Gastrocnemius medialis (tissue), 4 donors: ENCODE measurements around the gene CSRP2. TPM values are rescaled to one million over a fixed set of nuclear protein-coding genes. Genes with fewer than 3 reads are reported as not detected.

Source experiments
- ATAC-seq, 2 donors: fragments of 150-250 bp; one replicate each; pipeline ENCODE4 v1.9.1; 2016
- DNase-seq, 2 donors: peaks; one replicate each; pipeline ENCODE4 v3.0.0-alpha.2; 2019
- H3K27ac ChIP-seq, 4 donors: fragments of 200-600 bp; sonication (generic); 1 replicate in 1 of 4; 2 replicates in 3 of 4; pipeline ENCODE4 v1.5.1; 2016 to 2018; ENCODE audit warnings: mild to moderate bottlenecking in 2 of 4, moderate library complexity in 1 of 4
- H3K27me3 ChIP-seq, 3 donors: fragments of 200-600 bp; sonication (generic) in 2 of 3; 1 replicate in 1 of 3; 2 replicates in 2 of 3; pipeline versions ENCODE4 v1.5.1 to v1.6.0; 2016 to 2019; ENCODE audit warnings: mild to moderate bottlenecking in 1 of 3, moderate library complexity in 1 of 3
- H3K36me3 ChIP-seq, 2 donors: fragments of 200-600 bp; sonication (generic) in 1 of 2; one replicate each; pipeline ENCODE4 v1.5.1; 2017 to 2018
- H3K4me1 ChIP-seq, 2 donors: fragments of 200-600 bp; sonication (generic) in 1 of 2; one replicate each; pipeline ENCODE4 v1.5.1; 2016 to 2017; ENCODE audit warnings: mild to moderate bottlenecking in 2 of 2
- H3K4me3 ChIP-seq, 4 donors: fragments of 200-600 bp; sonication (generic) in 3 of 4; 1 replicate in 1 of 4; 2 replicates in 3 of 4; pipeline ENCODE4 v1.5.1; 2016 to 2019; ENCODE audit warnings: mild to moderate bottlenecking in 2 of 4
- H3K9me3 ChIP-seq, 3 donors: fragments of 200-600 bp; sonication (generic) in 2 of 3; 1 replicate in 1 of 3; 2 replicates in 2 of 3; pipeline ENCODE4 v1.5.1; 2016 to 2019
- CTCF ChIP-seq, 5 experiments: fragments of 450-650 bp in 3 of 5; fragments of 200-600 bp in 2 of 5; sonication (generic) in 2 of 5; IDR thresholded peaks in 4 of 5; conservative IDR thresholded peaks in 1 of 5; 1 replicate in 4 of 5; 2 replicates in 1 of 5; pipeline ENCODE4 v1.5.1; 2016 to 2019; ENCODE audit warnings: antibody characterized with exemption in 5 of 5, mild to moderate bottlenecking in 3 of 5, moderate library complexity in 3 of 5
- POLR2A ChIP-seq, 2 donors: fragments of 450-650 bp; IDR thresholded peaks; one replicate each; pipeline ENCODE4 v1.6.1; 2017; ENCODE audit warnings: antibody characterized with exemption in 2 of 2, mild to moderate bottlenecking in 2 of 2, moderate library complexity in 2 of 2
- in situ Hi-C, 4 donors: fragments of 200-750 bp; cut with MboI; loops; one replicate each; pipeline versions ENCODE4 v1.15.0 to v1.8.0; 2017; ENCODE audit warnings: low sequenced_read_pairs in 4 of 4
- intact Hi-C: fragments of 100-400 bp; cut with DNase I; formaldehyde crosslinking; loops from one replicate; pipeline ENCODE4 v1.15.1; 2023; ENCODE audit warnings: low total_unique reads
- total RNA-seq, 4 donors: library from RNA; depleted of rRNA; stranded (reverse); fragments of >200 nt; gene quantifications; one replicate each; pipeline versions ENCODE4 v1.1.0 to v1.2.3, GENCODE V29; 2016

CSRP2 gene
- total RNA-seq, 4 donors from 2014 or later = 6.9 to 24.2 (median 12.6) TPM

- H3K27me3 ChIP-seq = no peaks in the 10 kb centered on the region
- H3K4me1 ChIP-seq = no peaks in the 10 kb centered on the region
- ATAC-seq (no peak), DNase-seq (no peak)
- in situ Hi-C loops (no loop called here), intact Hi-C loops (no loop called here)
- no peak overlapping the region for H3K4me3 ChIP-seq
- H3K36me3 ChIP-seq = no peaks in the 10 kb centered on the region
- no peak overlapping the region for H3K27ac ChIP-seq
- TF ChIP-seq POLR2A (IDR thresholded peaks at IDR 0.05) (no peak), CTCF (IDR thresholded peaks at IDR 0.05 in 4 of 5, conservative IDR thresholded peaks at IDR 0.05 in 1 of 5) (no peak)
- H3K9me3 ChIP-seq = no peaks in the 10 kb centered on the region
Observed at GRCh38 chr12:76863005-76863670, 15.7 kb downstream of the CSRP2 start.

GRCh38 chr12:76860256-76860655 lies 18.6 kb downstream of the CSRP2 start:
- DNase-seq = no peak
- no peaks in the 10 kb centered on the region for H3K9me3 ChIP-seq
- H3K27ac ChIP-seq = no peak overlapping the region
- in situ Hi-C loops = no loop called here
- H3K4me3 ChIP-seq = no peak overlapping the region
- H3K4me1 ChIP-seq = no peaks in the 10 kb centered on the region
- intact Hi-C loops = no loop called here
- TF ChIP-seq POLR2A (IDR thresholded peaks at IDR 0.05) (no peak), CTCF (IDR thresholded peaks at IDR 0.05 in 4 of 5, conservative IDR thresholded peaks at IDR 0.05 in 1 of 5) (no peak)
- peaks cover 2 to 9% of the 10 kb centered on the region in 2 donors for H3K36me3 ChIP-seq
- H3K27me3 ChIP-seq = no peaks in the 10 kb centered on the region
- ATAC-seq = no peak

- H3K27ac ChIP-seq = no peak overlapping the region
- TF ChIP-seq CTCF (IDR thresholded peaks at IDR 0.05 in 4 of 5, conservative IDR thresholded peaks at IDR 0.05 in 1 of 5) = no peak
- TF ChIP-seq POLR2A (IDR thresholded peaks at IDR 0.05) = no peak
- H3K4me1 ChIP-seq = no peaks in the 10 kb centered on the region
- H3K9me3 ChIP-seq = no peaks in the 10 kb centered on the region
- in situ Hi-C loops (no loop called here), intact Hi-C loops (no loop called here)
- ATAC-seq (no peak), DNase-seq (no peak)
- H3K27me3 ChIP-seq = no peaks in the 10 kb centered on the region
- no peak overlapping the region for H3K4me3 ChIP-seq
- peaks cover 2 to 9% of the 10 kb centered on the region in 2 donors for H3K36me3 ChIP-seq
Observed at GRCh38 chr12:76859611-76860010, 19.2 kb downstream of the CSRP2 start.

GRCh38 chr12:76856018-76856644 lies 22.7 kb downstream of the CSRP2 start:
- Histone ChIP-seq H3K4me1 (no peaks in the 10 kb centered on the region), H3K4me3 (no peak overlapping the region), H3K27ac (no peak overlapping the region), H3K36me3 (peaks cover 2 to 21% of the 10 kb centered on the region in 2 donors), H3K27me3 (no peaks in the 10 kb centered on the region), H3K9me3 (no peaks in the 10 kb centered on the region)
- TF ChIP-seq POLR2A (IDR thresholded peaks at IDR 0.05) = no peak
- TF ChIP-seq CTCF (IDR thresholded peaks at IDR 0.05 in 4 of 5, conservative IDR thresholded peaks at IDR 0.05 in 1 of 5) = no peak
- ATAC-seq (no peak), DNase-seq (no peak)
- intact Hi-C loops (no loop called here), in situ Hi-C loops (no loop called here)
